Caco-2 (cell line): ENCODE data around the gene CARNS1. TPM values are rescaled to one million over a fixed set of nuclear protein-coding genes. Genes with fewer than 3 reads are reported as not detected.

Source experiments
- BruUV-seq: library from RNA; stranded (reverse); fragments of 400-500 nt; replicated peaks from 2 replicates; lab custom pipeline; 2021; lab: Mats Ljungman, UMichigan
- CTCF ChIA-PET: fragments of 300-600 bp; sonication (Branson Sonifier 250); formaldehyde crosslinking; loops from one replicate; lab custom pipeline; 2022; ENCODE audit warnings: antibody characterized with exemption; lab: Charles Lee
- POLR2A ChIA-PET: fragments of 300-600 bp; sonication (Branson Sonifier 250); formaldehyde crosslinking; loops from one replicate; lab custom pipeline; 2022; ENCODE audit warnings: antibody characterized with exemption; lab: Charles Lee
- DNase-seq, 2 experiments: peaks; one replicate each; pipeline versions ENCODE4 v3.0.0 to v3.0.0-alpha.2; 2020 to 2022
- H3K27me3 ChIP-seq: replicated peaks from 2 replicates; pipeline ENCODE4 v1.6.0; 2011; ENCODE audit warnings: low read length; ENCODE audit not compliant: control insufficient read depth, insufficient read depth
- H3K36me3 ChIP-seq: 2 replicates; pipeline ENCODE4 v1.5.1; 2011; ENCODE audit warnings: low read length; ENCODE audit not compliant: control insufficient read depth, insufficient read depth
- H3K4me1 ChIP-seq: fragments of 250-450 bp; sonication (Bioruptor Pico); 2 replicates; pipeline ENCODE4 v1.5.1; 2020; ENCODE audit warnings: mild to moderate bottlenecking
- H3K4me3 ChIP-seq: 2 replicates; pipeline ENCODE4 v1.5.1; 2011; ENCODE audit warnings: low read depth, mild to moderate bottlenecking, control low read depth, low read length
- H3K9me3 ChIP-seq: fragments of 250-450 bp; sonication (Bioruptor Pico); 2 replicates; pipeline ENCODE4 v1.5.1; 2020; ENCODE audit warnings: mild to moderate bottlenecking, moderate library complexity
- H3K27ac Mint-ChIP-seq: one replicate; pipeline ENCODE4 v1.8.0; 2022; ENCODE audit warnings: mixed read lengths; ENCODE audit not compliant: unreplicated experiment
- H3K27me3 Mint-ChIP-seq: one replicate; pipeline ENCODE4 v1.8.0; 2022; ENCODE audit warnings: mixed read lengths; ENCODE audit not compliant: insufficient read depth, unreplicated experiment
- H3K36me3 Mint-ChIP-seq: one replicate; pipeline ENCODE4 v1.8.0; 2022; ENCODE audit warnings: mild to moderate bottlenecking, mixed read lengths; ENCODE audit not compliant: insufficient read depth, unreplicated experiment
- H3K4me1 Mint-ChIP-seq: one replicate; pipeline ENCODE4 v1.8.0; 2022; ENCODE audit warnings: low read depth, mixed read lengths; ENCODE audit not compliant: unreplicated experiment
- H3K4me3 Mint-ChIP-seq: one replicate; pipeline ENCODE4 v1.8.0; 2022; ENCODE audit warnings: mild to moderate bottlenecking, moderate library complexity, mixed read lengths; ENCODE audit not compliant: unreplicated experiment
- H3K9me3 Mint-ChIP-seq: one replicate; pipeline ENCODE4 v1.8.0; 2022; ENCODE audit warnings: mixed read lengths; ENCODE audit not compliant: unreplicated experiment
- intact Hi-C: fragments of 100-400 bp; cut with micrococcal nuclease; formaldehyde crosslinking; loops from one replicate; pipeline ENCODE4 v1.10.0; 2022; ENCODE audit not compliant: unreplicated experiment
- total RNA-seq: library from RNA; stranded (reverse); gene quantifications from 2 replicates; pipeline ENCODE4 v1.2.3, GENCODE V29; 2022
- TF ChIP-seq, protein P1 (sequence below), 2 experiments: fragments of 200-600 bp in 1 of 2; IDR thresholded peaks; 1 replicate in 1 of 2; 2 replicates in 1 of 2; pipeline versions ENCODE4 v1.5.1 to v1.8.0; 2011 to 2022; ENCODE audit warnings: antibody characterized with exemption in 1 of 2, control low read depth in 1 of 2, inconsistent platforms in 1 of 2, low read depth in 1 of 2, low read length in 1 of 2, mild to moderate bottlenecking in 1 of 2, moderate library complexity in 1 of 2; ENCODE audit not compliant: insufficient read depth in 1 of 2, severe bottlenecking in 1 of 2, unreplicated experiment in 1 of 2

CARNS1 gene
- total RNA-seq, 1 experiment from 2014 or later: 0.09 TPM

DNA sequence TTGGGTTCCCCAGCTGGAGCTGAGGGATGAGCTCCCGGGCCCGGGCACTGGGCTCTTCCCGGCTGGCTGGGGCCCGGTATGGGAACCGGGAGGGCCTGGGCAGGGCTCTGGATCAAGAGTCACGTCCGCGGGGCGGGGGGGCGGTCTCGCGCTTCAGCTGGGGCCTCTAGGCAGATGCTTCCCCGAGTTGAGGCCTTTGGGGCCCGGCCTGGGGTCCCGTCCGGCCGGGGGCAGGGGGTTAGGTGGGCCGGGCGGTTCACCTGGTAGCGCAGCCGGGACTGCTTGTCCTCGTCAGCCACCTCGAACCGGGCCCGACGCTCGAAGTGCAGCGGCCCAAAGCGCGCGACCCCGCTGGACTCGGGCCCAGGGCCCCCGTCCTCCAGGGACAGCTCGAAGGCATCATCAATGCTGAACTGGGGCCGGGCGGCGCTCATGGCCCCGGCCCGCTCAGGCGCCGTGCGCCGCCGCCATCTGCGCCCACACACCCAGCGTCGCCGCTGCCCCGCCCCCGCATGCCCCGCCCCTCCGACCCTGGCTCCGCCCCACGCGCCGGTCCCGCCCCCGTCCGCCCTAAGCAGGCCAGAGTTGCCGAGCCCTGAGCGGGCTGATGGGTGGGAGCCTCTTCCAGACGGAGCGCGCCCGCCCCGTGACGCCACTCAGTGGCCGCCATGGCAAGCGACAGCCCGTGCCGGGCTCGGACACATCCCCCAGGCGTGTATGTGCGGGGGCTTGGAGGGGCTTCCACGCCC is 53.5 kb downstream of the CARNS1 start, which contains the start of gene TMEM134:
TMEM134 (minus strand) TSS at position 493 of the 749 bp plus-strand sequence; CDS start at position 434, 59 bp downstream.
- H3K4me1 Mint-ChIP-seq: peaks cover 20% of the 10 kb centered on the region
- H3K4me1 ChIP-seq: peaks cover 25% of the 10 kb centered on the region
- intact Hi-C loops: loop anchor here (1.0 to 2.0 kb wide), 7 partner anchors 14 to 80 kb away; partner anchors contain the start of genes AIP, CDK2AP2, CORO1B and PPP1CA
- H3K27ac Mint-ChIP-seq: peak within 1 kb of the TSS; percentile 89
- H3K27me3 ChIP-seq: no peaks in the 10 kb centered on the region
- CTCF ChIA-PET: interaction anchor here (0.5 to 3.8 kb wide), 8 partner anchors 14 to 161 kb away, joined by 3 to 38 read pairs (median 3); partner anchors contain the start of genes AIP, GSTP1, NUDT8 and PPP1CA
- POLR2A ChIA-PET: interaction anchor here (0.6 to 1.6 kb wide), 6 partner anchors 15 to 114 kb away, joined by 3 to 9 read pairs (median 6); partner anchors contain the start of genes CORO1B and PPP1CA
- no TSS peak for BruUV-seq
- TF ChIP-seq, protein P1, sequence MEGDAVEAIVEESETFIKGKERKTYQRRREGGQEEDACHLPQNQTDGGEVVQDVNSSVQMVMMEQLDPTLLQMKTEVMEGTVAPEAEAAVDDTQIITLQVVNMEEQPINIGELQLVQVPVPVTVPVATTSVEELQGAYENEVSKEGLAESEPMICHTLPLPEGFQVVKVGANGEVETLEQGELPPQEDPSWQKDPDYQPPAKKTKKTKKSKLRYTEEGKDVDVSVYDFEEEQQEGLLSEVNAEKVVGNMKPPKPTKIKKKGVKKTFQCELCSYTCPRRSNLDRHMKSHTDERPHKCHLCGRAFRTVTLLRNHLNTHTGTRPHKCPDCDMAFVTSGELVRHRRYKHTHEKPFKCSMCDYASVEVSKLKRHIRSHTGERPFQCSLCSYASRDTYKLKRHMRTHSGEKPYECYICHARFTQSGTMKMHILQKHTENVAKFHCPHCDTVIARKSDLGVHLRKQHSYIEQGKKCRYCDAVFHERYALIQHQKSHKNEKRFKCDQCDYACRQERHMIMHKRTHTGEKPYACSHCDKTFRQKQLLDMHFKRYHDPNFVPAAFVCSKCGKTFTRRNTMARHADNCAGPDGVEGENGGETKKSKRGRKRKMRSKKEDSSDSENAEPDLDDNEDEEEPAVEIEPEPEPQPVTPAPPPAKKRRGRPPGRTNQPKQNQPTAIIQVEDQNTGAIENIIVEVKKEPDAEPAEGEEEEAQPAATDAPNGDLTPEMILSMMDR (IDR thresholded peaks at IDR 0.05; ENCODE audit: insufficient read depth in 1 of 2, low read depth in 1 of 2, low read length in 1 of 2, severe bottlenecking in 1 of 2, unreplicated experiment in 1 of 2): peak; percentile 54 to 85
- peak; percentile 96 to 98 for DNase-seq
- no peaks in the 10 kb centered on the region for H3K36me3 ChIP-seq
- H3K9me3 Mint-ChIP-seq: no peaks in the 10 kb centered on the region
- H3K36me3 Mint-ChIP-seq: peaks cover 22% of the 10 kb centered on the region
- H3K9me3 ChIP-seq: no peaks in the 10 kb centered on the region
- peak within 1 kb of the TSS; percentile 69 for H3K4me3 ChIP-seq
- H3K27me3 Mint-ChIP-seq: no peaks in the 10 kb centered on the region
- H3K4me3 Mint-ChIP-seq: peak within 1 kb of the TSS; percentile 94

DNA sequence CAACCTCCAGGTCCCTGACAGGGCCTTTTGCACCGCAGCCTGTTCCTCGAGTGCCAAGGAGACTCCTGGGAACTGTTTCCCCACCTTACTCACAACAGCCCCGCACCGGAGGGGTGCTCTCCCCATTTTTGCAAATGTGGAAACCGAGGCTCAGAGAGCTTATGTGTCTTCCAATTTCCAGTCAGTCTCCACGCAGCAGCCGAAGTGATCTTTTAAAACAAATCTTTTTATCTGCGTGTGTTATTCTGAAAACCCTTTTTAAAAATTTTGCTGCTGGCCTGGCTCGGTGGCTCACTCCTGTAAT is 54.0 kb downstream of the CARNS1 start:
- Mint-ChIP-seq H3K9me3 (no peaks in the 10 kb centered on the region), H3K4me3 (peak overlapping the region; percentile 94), H3K36me3 (peaks cover 18% of the 10 kb centered on the region), H3K27ac (peak overlapping the region; percentile 40), H3K27me3 (no peaks in the 10 kb centered on the region), H3K4me1 (peaks cover 20% of the 10 kb centered on the region)
- CTCF ChIA-PET: interaction anchor here (0.6 to 3.8 kb wide), 4 partner anchors 30 to 138 kb away, joined by 3 to 38 read pairs (median 4); partner anchors contain the start of genes GSTP1 and PPP1CA
- intact Hi-C loops: loop anchor here (1.0 to 2.0 kb wide), 7 partner anchors 14 to 80 kb away; partner anchors contain the start of genes AIP, CDK2AP2, CORO1B and PPP1CA
- BruUV-seq: no TSS peak
- POLR2A ChIA-PET: interaction anchor here (1.4 kb wide), 1 partner anchor 15 kb away, joined by 3 read pairs; no protein-coding TSS in a partner anchor
- Histone ChIP-seq H3K4me3 (peak overlapping the region; percentile 69), H3K9me3 (no peaks in the 10 kb centered on the region), H3K36me3 (no peaks in the 10 kb centered on the region), H3K4me1 (peaks cover 20% of the 10 kb centered on the region), H3K27me3 (no peaks in the 10 kb centered on the region)
- DNase-seq: no peak
- TF ChIP-seq, protein P1 (IDR thresholded peaks at IDR 0.05; ENCODE audit: insufficient read depth in 1 of 2, low read depth in 1 of 2, low read length in 1 of 2, severe bottlenecking in 1 of 2, unreplicated experiment in 1 of 2): no peak

GRCh38 chr11:67470337-67471002 is 55.0 kb downstream of the CARNS1 start:
- no peak overlapping the region for H3K27ac Mint-ChIP-seq
- Histone ChIP-seq H3K36me3 (no peaks in the 10 kb centered on the region), H3K4me1 (peaks cover 16% of the 10 kb centered on the region), H3K4me3 (no peak overlapping the region), H3K9me3 (no peaks in the 10 kb centered on the region), H3K27me3 (no peaks in the 10 kb centered on the region)
- TF ChIP-seq, protein P1 (IDR thresholded peaks at IDR 0.05; ENCODE audit: insufficient read depth in 1 of 2, low read depth in 1 of 2, low read length in 1 of 2, severe bottlenecking in 1 of 2, unreplicated experiment in 1 of 2): no peak
- no peak for DNase-seq
- H3K9me3 Mint-ChIP-seq: no peaks in the 10 kb centered on the region
- ChIA-PET POLR2A (no interaction called here), CTCF (interaction anchor here (3.8 kb wide), 1 partner anchor 69 kb away, joined by 38 read pairs; the partner anchor contains the start of gene PPP1CA)
- intact Hi-C loops: no loop called here
- H3K36me3 Mint-ChIP-seq: peaks cover 13% of the 10 kb centered on the region
- peak overlapping the region; percentile 94 for H3K4me3 Mint-ChIP-seq
- no TSS peak for BruUV-seq
- H3K4me1 Mint-ChIP-seq: peaks cover 14% of the 10 kb centered on the region
- H3K27me3 Mint-ChIP-seq: no peaks in the 10 kb centered on the region
